SK-N-SH (cell line): ENCODE measurements around the gene DGKH. TPM values are rescaled to one million over a fixed set of nuclear protein-coding genes. Genes with fewer than 3 reads are reported as not detected.

Experiments
- CTCF ChIA-PET: fragments of 300-600, 350-600 bp; formaldehyde crosslinking; extraction: SDS; loops from one replicate; lab custom pipeline; 2021; lab: Yijun Ruan, JAX
- POLR2A ChIA-PET: fragments of 350-600 bp; sonication (Branson Sonifier 250); formaldehyde crosslinking; extraction: SDS; loops from one replicate; lab custom pipeline; 2020; ENCODE audit warnings: antibody characterized with exemption, inconsistent platforms; lab: Yijun Ruan, JAX
- DNase-seq: peaks from one replicate; pipeline ENCODE4 v3.0.0; 2012
- H2AFZ ChIP-seq: fragments of 200-600 bp; sonication (generic); 2 replicates; pipeline ENCODE4 v1.8.1; 2016; ENCODE audit warnings: antibody characterized with exemption, mild to moderate bottlenecking, low read depth
- H3F3A ChIP-seq: fragments of 200-600 bp; sonication (generic); replicated peaks from 2 replicates; pipeline ENCODE3; 2016; ENCODE audit warnings: antibody characterized with exemption, mild to moderate bottlenecking; ENCODE audit not compliant: insufficient read depth
- H3K27ac ChIP-seq, 2 experiments: fragments of 200-500 bp in 1 of 2; fragments of 200-600 bp in 1 of 2; sonication (Bioruptor generic) in 1 of 2; sonication (generic), shearing (Covaris generic) in 1 of 2; 2 replicates each; pipeline versions ENCODE4 v1.5.1 to v1.6.1; 2014 to 2016; ENCODE audit warnings: low read depth in 2 of 2, inconsistent platforms in 1 of 2, low read length in 1 of 2, mild to moderate bottlenecking in 1 of 2, mixed read lengths in 1 of 2
- H3K27me3 ChIP-seq: fragments of 200-600 bp; sonication (generic), shearing (Covaris generic); 2 replicates; pipeline ENCODE4 v1.6.1; 2016; ENCODE audit warnings: mixed run types; ENCODE audit not compliant: insufficient read depth
- H3K36me3 ChIP-seq, 2 experiments: fragments of 200-500 bp in 1 of 2; fragments of 200-600 bp in 1 of 2; sonication (Bioruptor generic) in 1 of 2; sonication (generic) in 1 of 2; replicated peaks in 1 of 2; 2 replicates each; pipeline versions ENCODE3 to v1.5.1; 2014 to 2016; ENCODE audit warnings: low read length in 1 of 2, mild to moderate bottlenecking in 1 of 2; ENCODE audit not compliant: insufficient read depth in 2 of 2, control insufficient read depth in 1 of 2
- H3K4me1 ChIP-seq, 2 experiments: fragments of 200-500 bp in 1 of 2; fragments of 200-600 bp in 1 of 2; sonication (Bioruptor generic) in 1 of 2; sonication (generic), shearing (Covaris generic) in 1 of 2; 2 replicates each; pipeline versions ENCODE4 v1.5.1 to v1.6.1; 2014 to 2016; ENCODE audit warnings: low read depth in 1 of 2, low read length in 1 of 2, mixed run types in 1 of 2; ENCODE audit not compliant: insufficient read depth in 2 of 2, control insufficient read depth in 1 of 2
- H3K4me2 ChIP-seq: fragments of 200-600 bp; sonication (generic), shearing (Covaris generic); 2 replicates; pipeline ENCODE4 v1.6.1; 2017; ENCODE audit warnings: mixed run types
- H3K4me3 ChIP-seq, 2 experiments: fragments of 200-500 bp in 1 of 2; fragments of 200-600 bp in 1 of 2; sonication (Bioruptor generic) in 1 of 2; sonication (generic), shearing (Covaris generic) in 1 of 2; 2 replicates each; pipeline versions ENCODE4 v1.5.1 to v1.8.1; 2014 to 2016; ENCODE audit warnings: low read depth in 2 of 2, inconsistent platforms in 1 of 2, low read length in 1 of 2, mild to moderate bottlenecking in 1 of 2, mixed read lengths in 1 of 2, moderate library complexity in 1 of 2
- H3K79me2 ChIP-seq: fragments of 200-600 bp; sonication (generic); 2 replicates; pipeline ENCODE4 v1.8.1; 2017; ENCODE audit warnings: mild to moderate bottlenecking; ENCODE audit not compliant: insufficient read depth
- H3K9ac ChIP-seq: fragments of 200-600 bp; sonication (generic); 2 replicates; pipeline ENCODE4 v1.6.1; 2017; ENCODE audit warnings: mixed run types
- H3K9me2 ChIP-seq: fragments of 200-600 bp; sonication (generic); 2 replicates; pipeline ENCODE4 v1.6.1; 2017; ENCODE audit warnings: mixed run types
- H3K9me3 ChIP-seq: fragments of 200-600 bp; sonication (generic); 2 replicates; pipeline ENCODE4 v1.6.1; 2017; ENCODE audit warnings: mixed run types, mild to moderate bottlenecking, moderate library complexity
- H4K20me1 ChIP-seq: fragments of 200-600 bp; sonication (generic); 2 replicates; pipeline ENCODE4 v1.6.1; 2017; ENCODE audit warnings: mild to moderate bottlenecking, mixed run types; ENCODE audit not compliant: insufficient read depth
- CHD2 ChIP-seq: fragments of 150-350 bp; IDR thresholded peaks from 2 replicates; pipeline ENCODE4 v1.6.1; 2018; ENCODE audit warnings: low read length; ENCODE audit not compliant: partially characterized antibody
- ELF1 ChIP-seq: IDR thresholded peaks from 2 replicates; pipeline ENCODE4 v1.4.0; 2012
- EZH2phosphoT487 ChIP-seq: fragments of 200-600 bp; sonication (generic); IDR thresholded peaks from 2 replicates; pipeline ENCODE4 v1.6.1; 2017; ENCODE audit warnings: low read depth, mixed run types, mild to moderate bottlenecking, antibody characterized with exemption, moderate library complexity, borderline replicate concordance
- FOSL2 ChIP-seq: IDR thresholded peaks from 2 replicates; pipeline ENCODE4 v1.4.0; 2012; ENCODE audit warnings: low read depth, mild to moderate bottlenecking, moderate library complexity, borderline replicate concordance
- FOXJ3 ChIP-seq: sonication (generic); formaldehyde crosslinking; IDR thresholded peaks from 2 replicates; pipeline ENCODE4 v1.5.1; 2020; ENCODE audit warnings: mild to moderate bottlenecking, missing genetic modification reagents
- FOXM1 ChIP-seq: IDR thresholded peaks from 2 replicates; pipeline ENCODE4 v1.4.0; 2012; ENCODE audit warnings: low read depth, mild to moderate bottlenecking
- GABPA ChIP-seq: IDR thresholded peaks from 2 replicates; pipeline ENCODE4 v1.4.0; 2012; ENCODE audit warnings: low read depth, mild to moderate bottlenecking
- GATA2 ChIP-seq: sonication (generic); formaldehyde crosslinking; IDR thresholded peaks from 2 replicates; pipeline ENCODE4 v1.5.0; 2020; ENCODE audit warnings: mild to moderate bottlenecking, missing genetic modification reagents
- JUND ChIP-seq: IDR thresholded peaks from 2 replicates; pipeline ENCODE4 v1.4.0; 2012
- MEF2A ChIP-seq: IDR thresholded peaks from 2 replicates; pipeline ENCODE4 v1.4.0; 2012; ENCODE audit warnings: low read depth, borderline replicate concordance
- NFIC ChIP-seq: IDR thresholded peaks from 2 replicates; pipeline ENCODE4 v1.4.0; 2012; ENCODE audit warnings: borderline replicate concordance
- POLR2AphosphoS5 ChIP-seq: IDR thresholded peaks from 2 replicates; pipeline ENCODE4 v1.6.1; 2012; ENCODE audit warnings: low read depth, low read length
- RAD21 ChIP-seq: IDR thresholded peaks from 2 replicates; pipeline ENCODE4 v1.6.1; 2012; ENCODE audit warnings: mild to moderate bottlenecking, low read length
- RCOR1 ChIP-seq: fragments of 150-350 bp; IDR thresholded peaks from 2 replicates; pipeline ENCODE4 v1.6.1; 2017; ENCODE audit warnings: antibody characterized with exemption, low read length
- RFX5 ChIP-seq: IDR thresholded peaks from 2 replicates; pipeline ENCODE4 v1.6.1; 2012; ENCODE audit warnings: mild to moderate bottlenecking, improper control_type of control experiment, low read length
- RXRA ChIP-seq: IDR thresholded peaks from 2 replicates; pipeline ENCODE4 v1.4.0; 2012; ENCODE audit warnings: low read depth, mild to moderate bottlenecking, borderline replicate concordance
- SIN3A ChIP-seq: IDR thresholded peaks from 2 replicates; pipeline ENCODE4 v1.6.1; 2012; ENCODE audit warnings: low read depth, mild to moderate bottlenecking, low read length, moderate library complexity, borderline replicate concordance
- TAF1 ChIP-seq: IDR thresholded peaks from 2 replicates; pipeline ENCODE4 v1.6.1; 2012; ENCODE audit warnings: low read depth, mild to moderate bottlenecking, low read length, moderate library complexity, borderline replicate concordance
- YY1 ChIP-seq: IDR thresholded peaks from 2 replicates; pipeline ENCODE4 v1.4.0; 2012; ENCODE audit warnings: low read depth, mild to moderate bottlenecking
- WGBS: methylation state at CpG from one replicate; pipeline ENCODE4 v1.1.6; 2017; ENCODE audit warnings: low lambda C conversion rate; 5-methylcytosine and 5-hydroxymethylcytosine counted together
- polyA plus RNA-seq, 3 experiments: library from polyadenylated mRNA; depleted of rRNA; stranded (reverse); fragments of >200 nt; gene quantifications; 2 replicates each; pipeline ENCODE4 v1.2.3, GENCODE V29; 2012
- TF ChIP-seq, protein P1 (sequence below): IDR thresholded peaks from 2 replicates; pipeline ENCODE4 v1.4.0; 2012; ENCODE audit warnings: low read depth
- TF ChIP-seq, protein P2 (sequence below): fragments of 150-350 bp; IDR thresholded peaks from 2 replicates; pipeline ENCODE4 v1.6.1; 2016; ENCODE audit warnings: mild to moderate bottlenecking, low read depth, low read length
- TF ChIP-seq, protein P3 (sequence below): IDR thresholded peaks from 2 replicates; pipeline ENCODE4; 2012
- TF ChIP-seq, protein P4 (sequence below): fragments of 200-600 bp; sonication (generic); IDR thresholded peaks from 2 replicates; pipeline ENCODE4 v1.6.1; 2017; ENCODE audit warnings: antibody characterized with exemption, mild to moderate bottlenecking, moderate library complexity
- TF ChIP-seq, protein P5 (sequence below): fragments of 150-350 bp; IDR thresholded peaks from 2 replicates; pipeline ENCODE4 v1.6.1; 2017; ENCODE audit warnings: antibody characterized with exemption, low read length, low read depth, borderline replicate concordance

Gene DGKH
- polyA plus RNA-seq, 1 of the 3 experiments (the other 2 are of a cell fraction): 2.5 TPM

DNA sequence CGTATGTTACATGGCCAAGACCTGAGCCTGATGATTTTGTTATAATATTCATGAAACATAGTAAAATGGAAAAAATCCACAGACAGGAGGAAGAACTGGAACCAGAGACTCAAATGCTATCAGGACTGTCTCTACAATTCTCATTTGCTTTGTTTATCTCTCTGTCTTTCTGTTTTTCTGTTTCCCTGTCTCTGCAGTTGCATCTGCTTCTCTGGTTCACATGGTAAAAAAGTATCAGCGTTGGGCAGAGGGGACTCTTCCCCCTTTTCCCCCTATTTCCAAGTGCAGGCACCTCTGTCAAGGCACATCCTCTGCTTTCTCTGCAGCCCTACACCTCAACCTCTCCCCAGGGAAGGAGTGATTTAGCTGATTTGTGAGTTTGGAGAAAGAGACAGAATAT, 46.4 kb upstream of the DGKH start:
- Histone ChIP-seq H3K36me3 (no peaks in the 10 kb centered on the region), H3K9me2 (no peaks in the 10 kb centered on the region), H3F3A (peaks cover 3% of the 10 kb centered on the region), H4K20me1 (no peaks in the 10 kb centered on the region), H2AFZ (no peak overlapping the region), H3K4me2 (0 out of 2 replicates have a peak overlapping the region, but pooled peaks have one; percentile 53), H3K27ac (no peak overlapping the region), H3K4me3 (no peak overlapping the region), H3K9ac (no peak overlapping the region), H3K9me3 (no peaks in the 10 kb centered on the region), H3K79me2 (no peaks in the 10 kb centered on the region), H3K4me1 (peaks cover 0 to 7% of the 10 kb centered on the region in 2 experiments), H3K27me3 (no peaks in the 10 kb centered on the region)
- CTCF ChIA-PET: interaction anchor here (1.2 kb wide), 1 partner anchor 11 kb away, joined by 4 read pairs; no protein-coding TSS in a partner anchor
- TF ChIP-seq MEF2A: no peak
- no peak for TF ChIP-seq FOXM1
- POLR2A ChIA-PET: no interaction called here
- WGBS: 88% methylated on average over 2 of the region's 2 CpGs
- DNase-seq: no peak

DNA sequence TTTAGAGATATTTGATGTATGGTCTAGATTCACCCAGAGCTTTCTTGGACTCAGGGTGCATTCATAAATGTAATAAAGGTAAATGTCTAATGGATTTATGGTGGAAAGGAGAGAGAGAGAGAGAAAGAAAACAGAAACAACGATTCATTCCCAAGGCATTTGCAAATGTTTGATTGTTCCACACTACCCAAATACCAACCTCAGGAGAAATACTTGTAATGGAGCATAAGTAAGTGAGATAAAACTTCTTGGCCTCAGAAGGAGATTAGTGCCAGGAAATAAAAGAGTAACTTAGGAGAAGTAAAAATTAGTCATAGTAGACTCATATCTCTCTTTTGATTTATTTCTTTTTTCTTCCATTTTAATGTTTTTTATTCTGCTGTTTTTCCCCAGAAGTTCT, 40.6 kb upstream of the DGKH start:
- no peaks in the 10 kb centered on the region for H3K79me2 ChIP-seq
- peak overlapping the region; percentile 11; the same call in 1 of the 2 replicates for H3K4me2 ChIP-seq
- peaks cover 0 to 4% of the 10 kb centered on the region in 2 experiments; a peak in 3 of 4 replicates for H3K4me1 ChIP-seq
- H3K9ac ChIP-seq: no peak overlapping the region
- H3K9me2 ChIP-seq: no peaks in the 10 kb centered on the region
- WGBS: 19% methylated on average over 1 of the region's 1 CpG
- H3K9me3 ChIP-seq: no peaks in the 10 kb centered on the region
- no peaks in the 10 kb centered on the region for H4K20me1 ChIP-seq
- POLR2A ChIA-PET: no interaction called here
- CTCF ChIA-PET: no interaction called here
- no peaks in the 10 kb centered on the region for H3K27me3 ChIP-seq
- H3F3A ChIP-seq: peaks cover 14% of the 10 kb centered on the region
- H3K4me3 ChIP-seq: no peak overlapping the region
- no peaks in the 10 kb centered on the region for H3K36me3 ChIP-seq
- DNase-seq: no peak
- peak overlapping the region; percentile 10; the same call in 1 of the 2 replicates for H2AFZ ChIP-seq
- H3K27ac ChIP-seq: peak overlapping the region in 1 of 2 experiments; percentile 48; a peak in 3 of 4 replicates
- TF ChIP-seq EZH2phosphoT487 (no peak), NFIC (peak; percentile 76), JUND (peak; percentile 80), RFX5 (no peak), RCOR1 (no peak), RAD21 (no peak), RXRA (peak; percentile 29; the same call in 1 of the 2 replicates), FOXJ3 (CRISPR knock-in tag) (no peak), SIN3A (no peak), TAF1 (no peak), POLR2AphosphoS5 (peak; percentile 61; the same call in 1 of the 2 replicates), ELF1 (no peak), GABPA (no peak), CHD2 (no peak), GATA2 (no peak), YY1 (no peak), FOSL2 (0 out of 2 replicates have a peak, but pooled peaks have one; percentile 67)
- TF ChIP-seq, protein P1, sequence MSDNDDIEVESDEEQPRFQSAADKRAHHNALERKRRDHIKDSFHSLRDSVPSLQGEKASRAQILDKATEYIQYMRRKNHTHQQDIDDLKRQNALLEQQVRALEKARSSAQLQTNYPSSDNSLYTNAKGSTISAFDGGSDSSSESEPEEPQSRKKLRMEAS: no peak
- TF ChIP-seq, protein P2, sequence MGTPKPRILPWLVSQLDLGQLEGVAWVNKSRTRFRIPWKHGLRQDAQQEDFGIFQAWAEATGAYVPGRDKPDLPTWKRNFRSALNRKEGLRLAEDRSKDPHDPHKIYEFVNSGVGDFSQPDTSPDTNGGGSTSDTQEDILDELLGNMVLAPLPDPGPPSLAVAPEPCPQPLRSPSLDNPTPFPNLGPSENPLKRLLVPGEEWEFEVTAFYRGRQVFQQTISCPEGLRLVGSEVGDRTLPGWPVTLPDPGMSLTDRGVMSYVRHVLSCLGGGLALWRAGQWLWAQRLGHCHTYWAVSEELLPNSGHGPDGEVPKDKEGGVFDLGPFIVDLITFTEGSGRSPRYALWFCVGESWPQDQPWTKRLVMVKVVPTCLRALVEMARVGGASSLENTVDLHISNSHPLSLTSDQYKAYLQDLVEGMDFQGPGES: no peak
- TF ChIP-seq, protein P3, sequence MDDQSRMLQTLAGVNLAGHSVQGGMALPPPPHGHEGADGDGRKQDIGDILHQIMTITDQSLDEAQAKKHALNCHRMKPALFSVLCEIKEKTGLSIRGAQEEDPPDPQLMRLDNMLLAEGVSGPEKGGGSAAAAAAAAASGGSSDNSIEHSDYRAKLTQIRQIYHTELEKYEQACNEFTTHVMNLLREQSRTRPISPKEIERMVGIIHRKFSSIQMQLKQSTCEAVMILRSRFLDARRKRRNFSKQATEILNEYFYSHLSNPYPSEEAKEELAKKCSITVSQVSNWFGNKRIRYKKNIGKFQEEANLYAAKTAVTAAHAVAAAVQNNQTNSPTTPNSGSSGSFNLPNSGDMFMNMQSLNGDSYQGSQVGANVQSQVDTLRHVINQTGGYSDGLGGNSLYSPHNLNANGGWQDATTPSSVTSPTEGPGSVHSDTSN: peak; percentile 85
- TF ChIP-seq, protein P4, sequence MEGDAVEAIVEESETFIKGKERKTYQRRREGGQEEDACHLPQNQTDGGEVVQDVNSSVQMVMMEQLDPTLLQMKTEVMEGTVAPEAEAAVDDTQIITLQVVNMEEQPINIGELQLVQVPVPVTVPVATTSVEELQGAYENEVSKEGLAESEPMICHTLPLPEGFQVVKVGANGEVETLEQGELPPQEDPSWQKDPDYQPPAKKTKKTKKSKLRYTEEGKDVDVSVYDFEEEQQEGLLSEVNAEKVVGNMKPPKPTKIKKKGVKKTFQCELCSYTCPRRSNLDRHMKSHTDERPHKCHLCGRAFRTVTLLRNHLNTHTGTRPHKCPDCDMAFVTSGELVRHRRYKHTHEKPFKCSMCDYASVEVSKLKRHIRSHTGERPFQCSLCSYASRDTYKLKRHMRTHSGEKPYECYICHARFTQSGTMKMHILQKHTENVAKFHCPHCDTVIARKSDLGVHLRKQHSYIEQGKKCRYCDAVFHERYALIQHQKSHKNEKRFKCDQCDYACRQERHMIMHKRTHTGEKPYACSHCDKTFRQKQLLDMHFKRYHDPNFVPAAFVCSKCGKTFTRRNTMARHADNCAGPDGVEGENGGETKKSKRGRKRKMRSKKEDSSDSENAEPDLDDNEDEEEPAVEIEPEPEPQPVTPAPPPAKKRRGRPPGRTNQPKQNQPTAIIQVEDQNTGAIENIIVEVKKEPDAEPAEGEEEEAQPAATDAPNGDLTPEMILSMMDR: no peak
- TF ChIP-seq, protein P5, sequence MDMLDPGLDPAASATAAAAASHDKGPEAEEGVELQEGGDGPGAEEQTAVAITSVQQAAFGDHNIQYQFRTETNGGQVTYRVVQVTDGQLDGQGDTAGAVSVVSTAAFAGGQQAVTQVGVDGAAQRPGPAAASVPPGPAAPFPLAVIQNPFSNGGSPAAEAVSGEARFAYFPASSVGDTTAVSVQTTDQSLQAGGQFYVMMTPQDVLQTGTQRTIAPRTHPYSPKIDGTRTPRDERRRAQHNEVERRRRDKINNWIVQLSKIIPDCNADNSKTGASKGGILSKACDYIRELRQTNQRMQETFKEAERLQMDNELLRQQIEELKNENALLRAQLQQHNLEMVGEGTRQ: no peak
